GM15510 (cell line): ENCODE data around the gene TTC1.

ENCODE experiments used
- POLR2A ChIP-seq: IDR thresholded peaks from 3 replicates; pipeline ENCODE4 v1.6.1; 2011; ENCODE audit warnings: borderline replicate concordance; ENCODE audit not compliant: insufficient read length; ENCODE audit errors: extremely low read depth

The TTC1 gene

DNA sequence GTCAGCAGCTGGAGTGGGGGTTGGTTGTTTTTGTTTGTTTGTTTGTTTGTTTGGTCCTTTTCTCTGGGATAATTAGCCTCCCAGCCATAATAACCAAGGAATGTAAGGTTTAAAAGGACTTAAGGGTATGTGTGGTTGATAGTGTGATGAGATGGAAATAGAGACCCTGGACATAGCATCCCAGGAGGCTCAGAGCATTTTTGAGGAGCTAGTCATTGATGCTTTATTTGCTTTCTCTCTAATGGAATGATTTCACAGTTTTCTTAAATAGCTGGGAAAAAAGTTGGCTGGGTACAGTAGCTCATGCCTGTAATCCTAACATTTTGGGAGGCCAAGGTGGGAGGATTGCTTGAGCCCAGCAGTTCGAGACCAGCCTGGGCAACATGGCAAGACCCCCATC is 45.1 kb downstream of the TTC1 start:
- TF ChIP-seq POLR2A: no peak

DNA sequence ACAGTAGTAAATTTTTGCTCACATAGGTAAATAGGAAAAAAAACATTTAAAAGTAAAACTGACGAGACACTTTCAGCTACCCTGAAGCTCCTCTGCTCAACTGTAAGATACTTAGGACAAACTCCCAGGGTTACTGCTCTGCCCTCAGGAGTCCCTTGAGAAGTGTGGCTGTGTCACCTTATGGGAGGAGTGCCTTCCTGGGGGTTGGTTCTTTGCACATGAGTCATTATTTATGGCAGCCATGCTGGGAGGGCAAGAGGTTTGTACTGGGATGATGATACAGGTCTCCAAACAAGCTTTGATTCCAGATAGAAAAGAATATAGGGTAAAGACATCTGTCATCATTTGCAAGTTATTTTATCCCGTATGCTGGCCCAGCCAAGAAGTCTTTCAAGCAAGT is 45.9 kb downstream of the TTC1 start:
- TF ChIP-seq POLR2A: no peak

DNA sequence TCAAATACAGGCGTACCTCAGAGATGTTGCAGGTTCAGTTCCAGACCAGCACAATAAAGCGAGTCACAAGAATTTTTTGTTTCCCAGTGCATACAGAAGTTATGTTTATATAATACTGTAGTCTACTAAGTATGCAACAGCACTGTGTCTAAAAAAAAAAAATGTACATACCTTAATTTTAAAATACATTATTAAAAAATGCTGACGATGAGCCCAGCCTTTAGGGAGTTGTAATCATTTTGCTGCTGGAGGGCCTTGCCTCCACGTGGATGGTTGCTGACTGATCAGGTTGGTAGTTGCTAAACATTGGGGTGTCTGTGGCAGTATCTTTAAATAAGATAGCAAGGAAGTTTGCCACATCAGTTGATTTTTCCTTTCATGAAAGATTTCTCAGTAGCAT is 48.3 kb downstream of the TTC1 start:
- no peak for TF ChIP-seq POLR2A

DNA sequence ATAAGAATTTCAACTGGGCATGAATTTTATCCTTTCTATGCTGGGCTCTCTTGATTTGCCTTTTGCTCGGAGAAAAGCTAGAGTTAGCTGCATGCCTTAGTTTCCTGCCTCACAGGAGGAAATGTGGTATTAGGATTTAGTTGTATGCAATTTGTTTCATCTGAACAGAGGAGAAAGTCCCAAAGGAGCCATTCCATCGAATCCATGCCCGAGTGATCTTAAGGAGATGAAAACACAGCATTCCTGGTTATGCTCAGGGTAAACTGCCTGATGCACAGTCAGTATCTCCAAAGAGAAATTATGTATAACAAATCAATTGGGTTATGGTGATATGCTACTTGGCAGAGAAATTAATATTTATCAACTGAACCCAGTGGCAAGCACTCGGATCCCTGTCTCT is 51.1 kb downstream of the TTC1 start:
- TF ChIP-seq POLR2A: no peak

DNA sequence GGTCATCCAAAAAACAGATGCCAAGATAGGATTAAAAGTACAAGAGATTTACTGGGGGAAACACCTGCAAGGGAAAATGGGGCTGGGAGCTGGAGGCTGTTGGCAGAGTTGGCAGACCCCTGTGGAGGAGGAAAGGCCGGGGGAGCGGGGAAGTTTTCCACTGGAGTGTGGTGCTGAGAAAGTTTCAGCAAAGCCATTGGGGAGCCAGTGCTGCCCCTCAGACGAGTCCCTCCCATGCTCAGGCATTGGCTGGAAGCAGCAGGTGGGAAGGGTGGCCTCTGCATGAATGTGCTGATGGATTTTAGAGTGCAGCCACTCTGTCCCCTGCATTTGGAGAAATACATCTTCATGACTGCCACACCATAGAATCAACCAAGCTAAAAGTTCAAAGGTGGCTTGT is 52.8 kb downstream of the TTC1 start:
- TF ChIP-seq POLR2A: no peak

DNA sequence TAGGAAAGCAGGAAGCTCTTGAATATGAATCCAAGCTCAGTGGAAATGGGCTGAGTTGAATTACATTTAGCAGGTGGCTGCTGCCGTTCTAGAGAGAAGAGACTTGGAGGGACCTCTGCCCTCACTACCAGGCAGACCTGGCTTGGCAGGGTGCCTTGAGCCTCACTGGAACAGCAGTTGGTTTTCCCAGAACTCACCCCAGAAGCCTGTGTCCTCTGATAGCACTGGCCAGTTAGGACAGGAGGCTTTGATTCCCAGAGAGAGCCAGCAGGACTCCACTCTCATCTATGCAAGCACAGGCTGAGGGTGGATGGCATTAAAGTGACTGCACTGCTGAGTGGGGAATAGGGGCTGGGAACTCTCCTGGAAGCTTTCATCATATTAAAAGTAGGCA is 55.5 kb downstream of the TTC1 start:
- no peak for TF ChIP-seq POLR2A

DNA sequence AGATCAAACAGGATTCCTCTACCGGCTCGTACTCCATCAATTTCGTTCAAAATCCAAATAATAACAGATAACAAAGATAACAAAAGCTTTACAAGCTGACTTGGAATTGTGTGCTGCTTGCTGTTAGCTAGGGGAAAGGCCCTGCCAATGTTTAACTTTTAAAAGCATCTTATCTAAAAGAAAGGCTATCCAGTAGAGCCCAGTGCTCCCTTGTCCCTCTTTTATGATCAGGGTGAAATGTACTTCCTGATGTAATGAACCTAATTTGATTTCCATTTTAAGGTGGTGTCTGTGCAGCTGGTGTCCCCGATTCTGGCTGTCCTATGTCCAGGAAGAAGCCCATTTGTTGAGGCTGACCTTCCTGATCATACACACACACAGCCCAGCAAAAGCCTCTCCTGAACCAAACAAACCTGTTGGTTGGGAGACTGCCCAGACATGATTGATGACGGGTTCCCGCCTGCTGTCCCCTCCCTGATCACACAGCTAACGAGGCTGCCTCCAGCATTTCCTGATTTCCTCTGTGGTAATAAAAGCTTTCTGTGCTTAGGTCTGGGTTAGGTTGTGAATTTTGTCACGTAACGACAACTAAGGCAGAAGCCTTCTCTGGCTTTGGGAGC is 56.2 kb downstream of the TTC1 start:
- TF ChIP-seq POLR2A: no peak

DNA sequence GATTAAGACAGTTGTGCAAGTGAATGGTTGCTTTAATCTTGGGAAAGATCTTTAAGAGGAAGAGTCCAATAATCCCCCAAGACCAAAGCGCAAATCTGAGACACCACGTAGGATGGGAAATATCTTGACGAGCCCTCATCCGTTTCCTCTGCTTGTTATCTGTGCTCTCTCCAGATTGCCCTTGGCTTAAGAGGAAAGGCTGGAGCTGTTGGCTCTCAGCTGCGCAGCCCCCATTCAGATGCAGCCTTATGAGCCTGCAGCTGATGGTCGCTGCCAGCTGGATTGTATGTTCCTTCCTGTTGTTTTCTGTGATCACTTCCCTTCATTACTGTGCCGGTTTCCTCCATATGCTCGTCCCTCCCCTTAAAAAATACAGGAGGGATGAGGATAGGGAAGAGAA is 62.6 kb downstream of the TTC1 start:
- no peak for TF ChIP-seq POLR2A

DNA sequence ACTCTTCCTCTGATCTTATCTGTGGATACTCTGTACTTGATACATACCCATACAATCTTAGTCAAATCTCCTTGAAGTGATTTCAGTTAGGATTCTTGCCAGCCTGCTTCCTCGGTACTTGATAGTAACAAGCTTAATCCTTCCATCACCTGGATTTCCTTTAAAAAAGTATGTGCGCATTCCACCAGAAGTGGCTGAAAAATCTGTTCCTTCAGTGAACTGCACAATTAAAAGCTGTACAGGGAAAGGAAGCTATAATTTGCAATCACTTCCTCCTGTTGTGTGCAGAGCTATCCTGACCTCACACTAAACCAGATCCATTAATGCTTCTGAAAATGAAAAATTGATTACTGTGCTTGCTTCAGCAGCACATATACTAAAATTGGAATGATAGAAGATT is 63.0 kb downstream of the TTC1 start:
- no peak for TF ChIP-seq POLR2A

DNA sequence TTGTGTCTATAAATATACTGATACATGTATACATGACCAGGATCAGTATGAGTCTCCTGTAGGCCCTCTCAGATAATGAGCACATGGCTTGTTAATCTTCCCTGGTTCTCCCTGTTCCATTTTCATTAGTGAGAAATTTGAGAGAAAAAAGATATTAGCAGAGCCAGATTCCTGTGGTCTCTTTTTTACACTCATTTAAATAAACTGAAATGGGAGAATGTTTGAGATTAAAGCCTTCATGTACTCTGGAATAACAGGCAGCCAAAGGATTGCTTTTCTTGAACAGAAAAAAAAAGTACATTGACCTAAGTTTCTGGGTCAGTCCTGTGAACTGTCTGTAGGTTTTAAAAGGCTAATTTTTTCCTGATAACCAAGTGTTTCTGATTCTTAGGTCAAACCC is 66.1 kb downstream of the TTC1 start:
- no peak for TF ChIP-seq POLR2A

DNA sequence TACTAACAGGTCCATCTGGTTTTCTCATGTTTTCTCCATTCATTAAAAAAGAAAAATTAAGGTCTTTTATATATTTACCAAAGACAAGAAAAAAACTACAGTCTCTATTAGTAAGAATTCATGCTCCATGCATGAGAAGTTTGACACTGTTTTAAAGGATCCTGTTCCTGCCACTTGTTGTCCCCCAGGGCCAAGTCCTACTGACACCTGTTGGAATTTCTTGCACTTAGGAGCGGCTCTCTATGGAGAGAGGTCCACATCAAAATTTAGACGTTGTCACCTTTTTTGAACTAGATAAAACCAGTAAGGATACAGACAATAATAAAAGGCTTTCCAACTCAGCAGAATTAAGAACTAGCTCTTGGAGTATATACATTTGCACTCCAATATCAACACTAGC is 68.1 kb downstream of the TTC1 start:
- no peak for TF ChIP-seq POLR2A

DNA sequence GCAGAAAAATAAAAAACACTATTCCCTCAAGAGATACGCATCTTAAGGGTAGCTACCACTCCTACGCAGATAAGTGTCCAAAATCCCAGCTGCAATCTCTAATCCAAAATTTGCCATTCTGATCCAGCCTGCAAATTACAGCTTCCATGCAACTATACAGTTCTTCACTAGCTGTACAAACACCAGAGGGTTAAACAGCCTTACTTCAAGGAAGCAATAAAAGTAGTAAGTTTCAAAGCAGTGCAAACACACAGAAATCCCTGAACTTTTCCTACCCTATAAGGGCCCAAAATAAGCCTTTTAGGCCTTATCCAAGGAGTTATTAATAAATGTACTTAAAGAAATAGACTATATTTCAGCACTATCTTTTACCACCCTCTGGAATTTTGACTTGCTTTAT is 70.8 kb downstream of the TTC1 start:
- no peak for TF ChIP-seq POLR2A

DNA sequence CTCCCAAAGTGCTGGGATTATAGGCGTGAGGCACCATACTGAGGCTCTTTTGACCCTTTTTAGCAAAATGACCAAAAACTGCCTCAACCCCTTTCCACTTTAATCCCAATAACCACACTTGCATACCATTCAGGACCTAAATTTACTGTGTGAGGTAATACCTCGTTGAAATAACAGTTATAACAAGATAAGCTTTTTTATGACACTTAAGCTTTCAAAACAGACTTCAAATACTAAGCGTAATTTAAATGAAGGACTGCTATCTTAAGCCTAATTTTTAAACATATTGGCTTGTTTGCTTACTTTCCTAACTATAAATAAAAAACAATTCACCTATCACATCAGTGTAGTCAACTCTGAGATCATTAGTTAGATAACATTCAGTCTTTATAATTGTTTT is 72.6 kb downstream of the TTC1 start:
- no peak for TF ChIP-seq POLR2A

DNA sequence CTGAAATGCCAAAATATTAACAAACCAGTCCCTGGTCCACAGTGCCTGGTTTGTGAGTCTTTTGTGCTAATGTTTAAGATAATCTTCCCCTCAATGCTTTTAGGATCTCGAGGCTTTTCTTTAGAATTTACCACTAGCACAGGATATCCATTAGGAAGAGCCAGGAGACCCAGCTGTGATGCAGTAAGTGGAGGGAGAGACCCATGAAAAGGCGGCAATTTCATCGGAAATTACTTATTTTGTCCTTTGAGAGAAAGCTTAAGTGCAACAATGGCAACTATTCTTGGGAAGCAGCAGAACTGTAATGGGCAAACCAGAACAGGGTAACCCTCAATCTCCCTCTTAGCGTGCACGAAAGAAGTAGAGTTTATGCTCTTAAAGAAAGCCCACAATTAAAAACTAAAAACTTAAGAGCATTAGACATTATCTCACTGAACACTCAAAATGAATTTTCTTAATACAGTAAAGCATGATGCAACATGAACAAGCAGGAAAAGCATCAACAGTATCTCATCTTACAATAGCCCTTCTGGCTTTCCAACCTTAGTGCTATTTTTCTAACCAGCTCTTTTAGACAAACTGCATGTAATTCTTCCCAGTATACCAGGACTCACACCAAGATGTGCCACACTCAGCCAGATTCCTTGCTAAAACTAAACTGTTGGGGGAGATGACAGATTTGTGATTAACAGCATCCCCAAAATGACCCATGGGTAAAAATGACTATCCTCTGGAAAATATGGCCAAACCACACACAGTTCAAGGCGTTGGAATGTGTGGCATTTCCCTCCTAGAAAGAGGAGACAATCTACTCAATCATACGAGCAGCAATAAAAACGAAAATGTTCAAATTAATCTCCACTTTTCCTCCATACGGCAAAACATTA is 73.9 kb downstream of the TTC1 start:
- TF ChIP-seq POLR2A: no peak

DNA sequence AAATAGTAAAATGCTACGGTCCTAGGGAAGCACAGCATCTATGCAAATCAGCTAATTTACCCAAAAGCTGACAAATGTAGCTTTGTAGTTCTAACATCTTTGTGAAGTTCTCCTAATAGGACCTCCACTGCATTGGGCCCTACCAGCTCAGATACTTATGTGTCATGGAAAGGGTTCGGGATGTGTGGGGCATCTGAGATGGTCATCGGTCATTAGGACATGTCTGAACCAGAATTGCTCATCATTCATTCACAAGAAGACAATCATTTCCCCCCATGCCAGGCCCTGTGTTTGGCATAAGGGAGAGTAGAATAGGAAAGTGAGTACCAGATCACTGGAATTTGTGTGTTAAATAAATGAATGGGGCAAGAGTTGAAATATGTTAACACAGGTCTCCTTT is 74.6 kb downstream of the TTC1 start:
- TF ChIP-seq POLR2A: no peak

DNA sequence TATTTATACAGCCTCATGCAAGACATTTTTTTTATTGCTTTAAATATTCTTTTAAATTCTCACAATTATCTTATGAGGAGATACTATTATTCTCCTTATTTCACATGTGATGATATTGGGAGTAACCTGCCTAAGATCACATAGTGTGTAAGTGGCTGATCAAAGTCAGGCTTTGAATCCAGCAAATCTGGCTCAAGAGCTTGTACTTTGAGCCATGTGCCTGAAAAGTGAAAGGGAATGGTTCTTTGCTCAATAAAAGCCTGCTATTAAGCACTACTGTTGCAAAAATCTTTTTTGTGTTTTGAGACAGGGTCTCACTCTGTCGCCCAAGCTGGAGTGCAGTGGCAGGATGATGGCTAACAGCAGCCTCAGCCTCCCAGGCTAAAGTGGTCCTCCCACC is 75.2 kb downstream of the TTC1 start:
- TF ChIP-seq POLR2A: no peak
